Posterior vena cava (tissue), 2 donors: ENCODE data around the gene SSTR5. TPM values are rescaled to one million over a fixed set of nuclear protein-coding genes. Genes with fewer than 3 reads are reported as not detected.

Source experiments
- DNase-seq: peaks from one replicate; pipeline ENCODE4 v3.0.0-alpha.2; 2020; ENCODE audit warnings: low spot score
- intact Hi-C, 2 donors: fragments of 100-400 bp; cut with DNase I; formaldehyde crosslinking; loops; one replicate each; pipeline versions ENCODE4 v1.14.1 to v1.14.2; 2022 to 2023
- total RNA-seq, 2 donors: library from RNA; stranded (reverse); fragmentation: NEBNext Ultra II Directional; extraction: Animal tissue kit (Norgen Biotek cat#: 25700); gene quantifications; one replicate each; pipeline ENCODE4 v1.2.1, GENCODE V29; 2021
- donor health status: DM: yes; HTN: yes; CAD: no.
- donor health status: DM: yes; HTN: yes; CAD: no.

The SSTR5 gene
- total RNA-seq, 2 donors from 2014 or later, result not detected

DNA sequence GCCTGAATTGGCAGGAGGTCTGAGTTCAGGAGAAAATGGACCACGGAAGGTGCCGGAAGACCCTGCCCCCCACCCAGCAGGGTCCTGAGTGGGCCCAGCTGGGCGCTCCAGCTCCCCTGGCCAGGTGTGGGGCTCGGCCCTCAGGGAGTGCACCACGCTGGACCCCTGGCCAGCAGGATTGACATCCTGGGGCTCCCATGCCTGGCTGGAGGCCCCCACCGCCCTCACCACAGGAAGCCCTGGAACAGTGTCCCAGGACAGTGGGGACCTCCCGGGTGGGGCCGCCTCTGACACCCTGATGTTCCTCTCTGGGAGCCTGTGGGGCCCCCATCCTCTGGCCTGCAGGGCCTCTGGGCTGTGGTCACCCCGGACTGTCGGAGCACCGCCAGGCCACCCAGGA is 52.2 kb downstream of the SSTR5 start:
- DNase-seq, result no peak
- intact Hi-C loops, result loop anchor here in 1 of 2 donors (5.0 kb wide), 1 partner anchor 917 kb away; no protein-coding TSS in a partner anchor

DNA sequence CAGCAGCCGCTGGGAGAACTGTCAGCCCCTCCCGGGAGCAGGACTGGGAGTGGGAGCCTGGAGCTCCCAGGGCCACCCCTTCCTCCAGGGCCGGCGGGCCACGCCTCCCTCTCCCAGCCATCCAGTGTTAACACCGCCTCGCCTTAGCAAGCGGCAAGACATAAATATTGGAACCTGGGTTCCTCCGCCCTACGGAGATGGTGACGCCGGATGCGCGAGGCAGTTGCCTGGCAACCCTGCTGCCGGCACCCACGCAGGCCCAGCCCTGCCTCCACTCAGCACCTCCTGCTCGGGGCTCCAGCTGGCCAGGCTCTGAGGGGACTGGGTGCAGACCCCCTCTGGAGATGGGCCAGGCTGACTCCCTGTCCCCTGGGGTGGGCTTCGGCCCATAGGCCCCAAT is 52.9 kb downstream of the SSTR5 start:
- intact Hi-C loops, result no loop called here

DNA sequence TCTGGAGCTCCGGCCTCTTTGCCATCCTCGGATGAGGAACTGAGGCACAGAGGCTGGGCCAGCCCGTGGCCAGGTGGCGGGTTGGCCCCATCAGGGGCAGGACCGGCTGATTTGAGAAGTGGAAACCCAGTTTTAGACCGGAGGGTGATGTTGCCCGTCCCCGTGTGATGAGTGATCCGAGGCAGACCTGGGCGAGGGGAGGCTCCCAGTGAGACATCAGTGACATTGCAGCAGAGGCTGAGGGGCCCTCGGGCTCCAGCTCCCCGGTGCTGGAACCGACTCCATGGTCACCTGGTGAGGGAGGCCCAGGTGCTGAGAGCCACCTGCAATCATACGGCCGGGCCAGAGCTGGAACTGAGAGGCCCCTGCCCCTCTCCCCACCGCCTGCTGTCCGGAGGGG is 53.5 kb downstream of the SSTR5 start:
- intact Hi-C loops, result loop anchor here in 1 of 2 donors (1.0 kb wide), 1 partner anchor 36 kb away; no protein-coding TSS in a partner anchor
- DNase-seq, result no peak

More for the DNA sequence above, 52.9 kb downstream of the SSTR5 start:
- no peak for DNase-seq

DNA sequence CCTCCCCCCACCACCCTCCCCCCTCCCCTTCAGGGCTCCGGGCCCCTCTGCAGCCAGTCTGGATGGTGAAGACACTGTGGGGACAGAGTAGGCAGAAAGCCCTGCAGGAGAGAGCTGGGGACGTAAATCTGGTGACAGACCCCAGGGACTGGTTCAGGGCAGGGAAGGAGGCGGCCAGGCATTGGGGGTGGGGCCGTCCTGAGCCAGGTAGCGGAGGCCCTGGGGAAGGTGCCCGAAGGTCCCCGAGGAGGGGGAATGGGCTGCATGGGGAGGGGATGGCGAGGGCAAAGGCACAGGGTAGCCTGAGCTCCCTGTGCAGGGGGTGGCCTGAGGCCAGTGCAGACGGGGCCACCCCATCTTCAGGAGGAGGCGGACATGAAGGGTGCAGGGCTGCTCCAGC is 54.0 kb downstream of the SSTR5 start:
- intact Hi-C loops, result loop anchor here in 1 of 2 donors (1.0 kb wide), 1 partner anchor 36 kb away; no protein-coding TSS in a partner anchor
- DNase-seq, result no peak

DNA sequence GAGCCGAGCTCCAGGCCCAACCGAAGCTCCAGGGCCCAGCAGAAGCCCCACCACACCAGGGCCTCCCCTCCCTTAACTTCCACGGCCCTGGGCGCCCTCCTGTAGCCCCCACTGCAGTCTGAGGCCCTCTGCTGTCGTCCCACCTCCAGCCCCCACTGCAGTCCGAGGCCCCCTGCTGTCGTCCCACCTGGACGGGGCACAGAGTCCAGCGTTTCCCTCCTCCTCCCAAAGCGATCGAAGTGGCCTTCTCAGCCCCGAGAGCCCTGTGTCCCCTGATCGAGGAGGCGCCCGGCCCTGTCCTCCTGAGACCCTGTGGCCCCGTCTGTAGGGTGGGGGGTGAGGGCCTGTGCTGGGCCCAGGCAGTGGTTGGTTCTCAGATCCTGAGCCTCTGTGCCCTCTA is 54.6 kb downstream of the SSTR5 start:
- DNase-seq, result no peak
- intact Hi-C loops, result no loop called here

DNA sequence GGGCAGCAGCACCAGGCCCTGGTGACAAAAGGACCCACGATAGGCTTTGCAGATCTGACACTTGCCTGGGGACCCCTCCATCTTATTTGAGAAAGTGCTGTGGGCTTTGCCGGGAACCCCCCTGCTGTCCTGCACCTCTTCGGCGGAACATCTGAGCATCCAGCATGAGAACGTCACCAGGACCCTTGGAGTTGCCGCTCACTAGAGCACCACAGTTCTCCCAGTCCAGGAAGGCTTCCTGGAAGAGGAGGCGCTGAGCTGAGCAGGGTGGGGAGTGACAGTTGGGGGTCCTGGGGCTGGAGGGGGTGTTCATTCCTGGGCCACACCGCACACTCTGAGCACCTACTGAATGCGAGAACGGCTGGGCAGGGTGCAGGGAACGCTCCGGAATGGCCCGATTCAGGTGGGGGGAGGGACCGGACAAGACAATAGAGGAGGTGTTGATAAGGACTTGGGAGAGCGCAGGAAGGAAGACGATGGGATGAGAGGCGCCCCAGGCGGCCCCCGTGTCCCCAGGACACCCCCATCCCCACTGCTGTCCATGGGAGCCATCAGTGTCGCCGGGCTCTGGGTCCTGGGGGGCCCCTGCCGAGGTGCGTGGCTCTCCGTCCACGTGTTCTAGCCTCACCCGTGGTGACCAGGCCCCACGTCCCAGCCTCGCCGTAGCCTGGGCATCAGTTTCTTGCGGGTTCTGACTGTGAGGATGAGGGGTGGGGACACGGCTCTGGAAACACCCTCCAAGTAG is 55.6 kb downstream of the SSTR5 start:
- no peak for DNase-seq

DNA sequence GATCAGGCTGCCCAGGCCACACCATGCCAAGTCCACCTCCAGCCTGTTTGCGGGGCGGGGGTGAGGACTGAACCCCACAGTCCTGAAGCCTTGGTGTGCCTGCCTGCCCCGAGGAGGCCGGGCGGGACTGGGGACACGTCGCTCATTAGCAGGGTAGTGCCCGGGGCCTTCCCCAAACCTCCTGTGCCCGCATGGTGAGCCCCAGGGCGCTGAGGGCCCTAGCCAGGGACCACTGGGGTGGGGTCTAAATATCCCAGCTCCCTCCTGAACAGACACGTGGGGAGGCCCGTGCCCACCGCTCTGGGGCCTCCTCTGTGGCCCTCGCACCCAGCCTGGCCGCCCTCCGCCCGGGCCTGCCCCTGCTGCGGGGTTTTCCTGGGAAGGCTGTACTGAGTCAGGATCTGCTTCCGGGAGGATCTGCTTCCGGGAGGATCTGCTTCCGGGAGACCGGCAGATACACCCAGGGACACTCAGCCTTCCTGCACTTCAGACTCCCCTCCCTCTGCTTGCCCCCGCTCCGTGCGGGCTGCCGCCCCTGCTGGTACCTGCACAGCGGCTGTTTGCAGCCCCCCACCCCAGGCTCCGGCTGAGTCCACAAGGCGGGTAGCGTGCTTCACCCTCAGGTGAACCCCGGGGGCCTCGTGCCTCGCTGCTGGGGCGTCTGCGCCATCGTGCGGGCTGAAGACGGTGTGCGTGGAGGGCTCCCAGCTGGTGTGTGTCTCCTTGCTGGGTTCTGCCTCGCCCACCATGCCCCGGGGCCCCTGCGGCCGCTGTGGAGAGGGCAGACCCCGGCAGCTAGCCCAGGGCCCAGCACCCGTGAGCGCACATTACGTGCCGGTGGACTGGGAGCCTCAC is 56.8 kb downstream of the SSTR5 start:
- DNase-seq, result no peak
- intact Hi-C loops, result no loop called here

More for the DNA sequence above, 55.6 kb downstream of the SSTR5 start:
- intact Hi-C loops, result no loop called here

DNA sequence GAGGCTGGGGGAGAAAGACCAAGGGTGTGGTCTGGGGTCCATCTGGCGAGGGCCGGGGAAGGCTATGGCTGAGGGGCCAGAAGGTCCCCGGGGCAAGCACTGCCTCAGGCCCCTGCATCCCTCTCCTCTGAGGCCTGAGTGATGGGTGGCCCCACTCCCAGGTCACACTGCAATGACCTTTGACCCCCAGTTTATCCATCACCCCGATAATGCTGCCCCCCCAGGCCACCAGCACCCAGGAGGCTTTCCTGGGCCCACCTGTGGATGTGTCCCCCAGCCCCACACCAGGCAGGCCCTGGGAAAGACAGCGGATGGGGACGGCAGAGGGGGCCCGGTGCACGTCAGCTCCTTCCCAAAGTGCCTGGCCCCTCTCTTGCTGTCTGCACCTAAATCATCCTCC is 57.8 kb downstream of the SSTR5 start:
- no peak for DNase-seq
- intact Hi-C loops, result no loop called here

Other genes with a start within 250 kb of the SSTR5 start
- 10 to 100 TPM; 16.4 to 21.8 TPM for gene LMF1, start 101.8 kb upstream of the SSTR5 start, total RNA-seq
- under 1 TPM; 0.71 to 0.79 TPM for gene SOX8, start 91.0 kb upstream of the SSTR5 start, total RNA-seq
- not detected for gene C1QTNF8, start 23.5 kb downstream of the SSTR5 start, total RNA-seq
- 10 to 100 TPM; 67.3 to 79.2 TPM for gene CACNA1H, start 80.4 kb downstream of the SSTR5 start, total RNA-seq
- 1 to 10 TPM in 1 of 2 donors, under 1 TPM in 1; 0.52 to 1.3 TPM for gene TPSG1, start 152.5 kb downstream of the SSTR5 start, total RNA-seq
- 10 to 100 TPM; 24.3 to 58.7 TPM for gene TPSB2, start 157.4 kb downstream of the SSTR5 start, total RNA-seq
- gene TPSAB1, start 168.0 kb downstream of the SSTR5 start, total RNA-seq, result 10 to 100 TPM; 12.2 to 48.3 TPM
- 1 to 10 TPM in 1 of 2 donors, under 1 TPM in 1; 0.57 to 4.1 TPM for gene TPSD1, start 183.3 kb downstream of the SSTR5 start, total RNA-seq
- gene UBE2I, start 236.9 kb downstream of the SSTR5 start, total RNA-seq, result 10 to 100 TPM; 68.0 to 68.4 TPM